NCI-H1930 (cell line): ENCODE results near the gene AIMP2.
"Not testable (repeated sequence)": the region's sequence is repeated elsewhere in the genome, so short reads cannot be mapped to it uniquely, and the experiment has no call there.

Source experiments
- DNase-seq, 2 experiments: peaks; one replicate each; lab custom pipeline; 2025; lab: John Stamatoyannopoulos, UW

Gene AIMP2

GRCh38 chr7:6026011-6026819 is 17.1 kb downstream of the AIMP2 start:
- DNase-seq = no peak

- no peak for DNase-seq
These were observed 17.8 kb downstream of the AIMP2 start for GRCh38 chr7:6026820-6027311.

- no peak for DNase-seq
These were observed 18.8 kb downstream of the AIMP2 start for GRCh38 chr7:6027806-6028365.

GRCh38 chr7:6028563-6028962 is 19.5 kb downstream of the AIMP2 start:
- DNase-seq = no peak

GRCh38 chr7:6030988-6031387 is 21.9 kb downstream of the AIMP2 start, which contains the start of gene ANKRD61:
TSS of gene ANKRD61 (plus strand) at chr7:6031376. CDS start at chr7:6031376, 0 bp downstream.
- no peak for DNase-seq

- DNase-seq = no peak
These were observed 22.5 kb downstream of the AIMP2 start for GRCh38 chr7:6031567-6031966.

- DNase-seq = no peak
These were observed 23.1 kb downstream of the AIMP2 start for GRCh38 chr7:6032167-6032566.

- no peak for DNase-seq
These were observed 23.6 kb downstream of the AIMP2 start for GRCh38 chr7:6032641-6033040.

GRCh38 chr7:6035165-6035564 is 26.1 kb downstream of the AIMP2 start:
- no peak for DNase-seq

GRCh38 chr7:6035686-6036085 is 26.6 kb downstream of the AIMP2 start:
- DNase-seq = no peak

- no peak for DNase-seq
These were observed 40.7 kb downstream of the AIMP2 start for GRCh38 chr7:6049780-6050179.

GRCh38 chr7:6051185-6051584 is 42.1 kb downstream of the AIMP2 start:
- not testable (repeated sequence) for DNase-seq

GRCh38 chr7:6056616-6057015 is 47.5 kb downstream of the AIMP2 start:
- no peak for DNase-seq

- no peak for DNase-seq
These were observed 48.5 kb downstream of the AIMP2 start for GRCh38 chr7:6057316-6058129.

- not testable (repeated sequence) for DNase-seq
These were observed 50.9 kb downstream of the AIMP2 start for GRCh38 chr7:6059941-6060340.

- no peak for DNase-seq
These were observed 62.3 kb downstream of the AIMP2 start for GRCh38 chr7:6071406-6071805.
